Right atrium auricular region (tissue), 2 donors: ENCODE results near the gene BDKRB2. TPM values are rescaled to one million over a fixed set of nuclear protein-coding genes. Genes with fewer than 3 reads are reported as not detected.

Source experiments
- DNase-seq: peaks from one replicate; pipeline ENCODE4 v3.0.0-alpha.2; 2019; ENCODE audit warnings: low spot score
- H3K27ac ChIP-seq, 2 donors: fragments of 200-600 bp; sonication (generic); 1 replicate in 1 of 2; 2 replicates in 1 of 2; pipeline ENCODE4 v1.5.1; 2016 to 2019
- H3K27me3 ChIP-seq, 2 donors: fragments of 200-600 bp; sonication (generic); one replicate each; pipeline versions ENCODE4 v1.5.1 to v1.6.0; 2017 to 2019
- H3K36me3 ChIP-seq: fragments of 200-600 bp; sonication (generic); one replicate; pipeline ENCODE4 v1.5.1; 2016
- H3K4me1 ChIP-seq, 2 donors: fragments of 200-600 bp; sonication (generic); one replicate each; pipeline versions ENCODE4 v1.5.1 to v1.6.0; 2017 to 2019
- H3K4me3 ChIP-seq, 2 donors: fragments of 200-600 bp; sonication (generic); 1 replicate in 1 of 2; 2 replicates in 1 of 2; pipeline ENCODE4 v1.5.1; 2017 to 2019; ENCODE audit warnings: mild to moderate bottlenecking in 1 of 2, moderate library complexity in 1 of 2
- H3K9me3 ChIP-seq, 2 donors: fragments of 200-600 bp; sonication (generic); one replicate each; pipeline ENCODE4 v1.5.1; 2019
- total RNA-seq, 2 donors: library from RNA; depleted of rRNA; stranded (reverse); fragments of >200 nt; gene quantifications; one replicate each; pipeline ENCODE4 v1.1.0, GENCODE V29; 2016
- TF ChIP-seq, protein P1 (sequence below), 2 donors: fragments of 200-600 bp; sonication (generic); IDR thresholded peaks; one replicate each; pipeline ENCODE4 v1.5.1; 2019; ENCODE audit warnings: antibody characterized with exemption in 2 of 2

Gene BDKRB2
- total RNA-seq, 2 donors from 2014 or later, result 1.7 to 2.9 TPM

- DNase-seq, result no peak
- H3K4me1 ChIP-seq, result peaks cover 0 to 18% of the 10 kb centered on the region in 2 donors
- H3K36me3 ChIP-seq, result no peaks in the 10 kb centered on the region
- no peak overlapping the region for H3K4me3 ChIP-seq
- no peaks in the 10 kb centered on the region for H3K9me3 ChIP-seq
- no peaks in the 10 kb centered on the region for H3K27me3 ChIP-seq
- no peak overlapping the region for H3K27ac ChIP-seq
- TF ChIP-seq, protein P1, sequence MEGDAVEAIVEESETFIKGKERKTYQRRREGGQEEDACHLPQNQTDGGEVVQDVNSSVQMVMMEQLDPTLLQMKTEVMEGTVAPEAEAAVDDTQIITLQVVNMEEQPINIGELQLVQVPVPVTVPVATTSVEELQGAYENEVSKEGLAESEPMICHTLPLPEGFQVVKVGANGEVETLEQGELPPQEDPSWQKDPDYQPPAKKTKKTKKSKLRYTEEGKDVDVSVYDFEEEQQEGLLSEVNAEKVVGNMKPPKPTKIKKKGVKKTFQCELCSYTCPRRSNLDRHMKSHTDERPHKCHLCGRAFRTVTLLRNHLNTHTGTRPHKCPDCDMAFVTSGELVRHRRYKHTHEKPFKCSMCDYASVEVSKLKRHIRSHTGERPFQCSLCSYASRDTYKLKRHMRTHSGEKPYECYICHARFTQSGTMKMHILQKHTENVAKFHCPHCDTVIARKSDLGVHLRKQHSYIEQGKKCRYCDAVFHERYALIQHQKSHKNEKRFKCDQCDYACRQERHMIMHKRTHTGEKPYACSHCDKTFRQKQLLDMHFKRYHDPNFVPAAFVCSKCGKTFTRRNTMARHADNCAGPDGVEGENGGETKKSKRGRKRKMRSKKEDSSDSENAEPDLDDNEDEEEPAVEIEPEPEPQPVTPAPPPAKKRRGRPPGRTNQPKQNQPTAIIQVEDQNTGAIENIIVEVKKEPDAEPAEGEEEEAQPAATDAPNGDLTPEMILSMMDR (IDR thresholded peaks at IDR 0.05), result no peak
These were observed 3.5 kb upstream of the BDKRB2 start for GRCh38 chr14:96201157-96201556.

GRCh38 chr14:96201965-96202364 lies 2.7 kb upstream of the BDKRB2 start:
- TF ChIP-seq, protein P1 (IDR thresholded peaks at IDR 0.05), result no peak
- Histone ChIP-seq H3K27me3 (no peaks in the 10 kb centered on the region), H3K4me1 (peaks cover 0 to 18% of the 10 kb centered on the region in 2 donors), H3K27ac (no peak overlapping the region), H3K36me3 (no peaks in the 10 kb centered on the region), H3K4me3 (no peak overlapping the region), H3K9me3 (no peaks in the 10 kb centered on the region)
- DNase-seq, result no peak

- no peak for DNase-seq
- TF ChIP-seq, protein P1 (IDR thresholded peaks at IDR 0.05), result no peak
- H3K9me3 ChIP-seq, result no peaks in the 10 kb centered on the region
- no peak overlapping the region for H3K27ac ChIP-seq
- H3K27me3 ChIP-seq, result no peaks in the 10 kb centered on the region
- no peak overlapping the region for H3K4me3 ChIP-seq
- H3K4me1 ChIP-seq, result peaks cover 0 to 18% of the 10 kb centered on the region in 2 donors
- no peaks in the 10 kb centered on the region for H3K36me3 ChIP-seq
These were observed 2.1 kb upstream of the BDKRB2 start for GRCh38 chr14:96202441-96203094.

DNA sequence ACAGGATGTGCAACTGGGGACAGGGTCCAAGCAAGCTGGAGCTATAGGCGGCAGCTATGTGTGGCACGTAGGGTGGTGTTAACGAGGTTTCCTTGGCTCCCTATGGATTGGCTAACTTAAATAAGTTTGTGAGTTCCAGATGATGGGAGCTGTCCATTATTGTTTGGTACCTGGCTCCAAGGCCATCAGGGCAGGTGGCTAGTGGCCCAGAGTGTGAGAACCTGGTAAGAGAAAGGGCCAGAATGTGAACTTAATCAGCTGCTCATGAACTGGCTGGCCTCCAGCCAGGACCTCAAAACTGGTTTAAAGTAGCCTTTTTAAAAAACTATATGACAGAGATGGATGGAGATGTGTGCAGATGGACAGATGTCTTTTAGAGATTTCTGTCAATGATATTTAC lies 1.5 kb upstream of the BDKRB2 start:
- Histone ChIP-seq H3K27ac (no peak overlapping the region), H3K36me3 (no peaks in the 10 kb centered on the region), H3K4me3 (no peak overlapping the region), H3K9me3 (no peaks in the 10 kb centered on the region), H3K27me3 (no peaks in the 10 kb centered on the region), H3K4me1 (peaks cover 0 to 18% of the 10 kb centered on the region in 2 donors)
- no peak for DNase-seq
- TF ChIP-seq, protein P1 (IDR thresholded peaks at IDR 0.05), result no peak

DNA sequence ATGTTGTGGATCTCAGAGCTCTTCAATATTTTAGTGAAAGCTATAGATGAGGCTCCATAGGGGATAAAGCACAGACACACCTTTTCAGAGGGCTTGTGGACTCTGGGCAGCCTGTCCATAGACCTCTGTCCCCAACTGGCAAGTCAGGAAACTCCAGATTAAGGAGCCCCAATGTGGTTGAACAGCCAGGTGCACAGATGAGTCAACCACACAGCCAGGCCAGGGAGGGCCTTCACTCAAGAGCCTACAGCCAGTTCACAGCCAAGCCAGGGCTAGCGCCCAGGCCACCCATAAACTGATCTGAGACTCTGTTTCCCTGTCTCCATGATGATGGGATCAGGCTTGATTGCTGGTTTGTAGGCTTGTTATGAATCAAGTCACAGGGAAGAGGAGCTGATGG lies 1.0 kb upstream of the BDKRB2 start:
- Histone ChIP-seq H3K9me3 (no peaks in the 10 kb centered on the region), H3K36me3 (no peaks in the 10 kb centered on the region), H3K27ac (no peak overlapping the region), H3K4me3 (no peak overlapping the region), H3K27me3 (no peaks in the 10 kb centered on the region), H3K4me1 (peaks cover 0 to 18% of the 10 kb centered on the region in 2 donors)
- TF ChIP-seq, protein P1 (IDR thresholded peaks at IDR 0.05), result no peak
- DNase-seq, result no peak
